Panc1 (cell line): ENCODE data around the gene CD55. TPM values are rescaled to one million over a fixed set of nuclear protein-coding genes. Genes with fewer than 3 reads are reported as not detected.
A peak's percentile ranks its signal among the peaks of the same experiment; 100 is the strongest.
"Not testable (repeated sequence)": the region's sequence is repeated elsewhere in the genome, so short reads cannot be mapped to it uniquely, and the experiment has no call there.

Experiments used
- ATAC-seq: fragments of 200-7000 bp; cut with Tn5 transposase; 2 replicates; pipeline ENCODE4 v1.9.1; 2020; ENCODE audit warnings: mild to moderate bottlenecking, moderate library complexity
- BruUV-seq: library from RNA; stranded (reverse); fragments of 400-500 nt; replicated peaks from 2 replicates; lab custom pipeline; 2021; lab: Mats Ljungman, UMichigan
- CTCF ChIA-PET: fragments of 300-600 bp; sonication (Branson Sonifier 250); formaldehyde crosslinking; loops from one replicate; lab custom pipeline; 2022; ENCODE audit warnings: antibody characterized with exemption; lab: Charles Lee
- POLR2A ChIA-PET: fragments of 300-600 bp; sonication (Branson Sonifier 250); formaldehyde crosslinking; loops from one replicate; lab custom pipeline; 2022; ENCODE audit warnings: antibody characterized with exemption; lab: Charles Lee
- DNase-seq: peaks from one replicate; pipeline ENCODE4 v3.0.0-alpha.2; 2010; ENCODE audit warnings: low read depth, low spot score
- H3K27ac ChIP-seq: 2 replicates; pipeline ENCODE4 v1.5.1; 2011; ENCODE audit warnings: mild to moderate bottlenecking, low read length, inconsistent platforms
- H3K27me3 ChIP-seq: fragments of 200-500 bp; sonication (Bioruptor generic); 2 replicates; pipeline ENCODE4 v1.6.0; 2014; ENCODE audit warnings: low read length, inconsistent platforms; ENCODE audit not compliant: control insufficient read depth, insufficient read depth
- H3K36me3 ChIP-seq: fragments of 200-500 bp; sonication (Bioruptor generic); 2 replicates; pipeline ENCODE4 v1.5.1; 2014; ENCODE audit warnings: inconsistent platforms, mild to moderate bottlenecking, low read length, moderate library complexity; ENCODE audit not compliant: control insufficient read depth, insufficient read depth
- H3K4me1 ChIP-seq: 2 replicates; pipeline ENCODE4 v1.5.1; 2011; ENCODE audit warnings: inconsistent platforms, mild to moderate bottlenecking, low read length, moderate library complexity; ENCODE audit not compliant: control insufficient read depth, insufficient read depth
- H3K4me3 ChIP-seq, 2 experiments: 2 replicates each; pipeline ENCODE4 v1.5.1; 2011 to 2012; ENCODE audit warnings: low read depth in 2 of 2, low read length in 2 of 2, mild to moderate bottlenecking in 2 of 2, inconsistent platforms in 1 of 2, moderate library complexity in 1 of 2
- H3K9me3 ChIP-seq: fragments of 200-500 bp; sonication (Bioruptor generic); 2 replicates; pipeline ENCODE4 v1.5.1; 2014; ENCODE audit warnings: low read depth, mild to moderate bottlenecking, inconsistent platforms, low read length, moderate library complexity; ENCODE audit not compliant: control insufficient read depth, insufficient read depth
- CTCF ChIP-seq: fragments of 450-650 bp; IDR thresholded peaks from 2 replicates; pipeline ENCODE4 v1.5.1; 2017; ENCODE audit warnings: mild to moderate bottlenecking
- POLR2AphosphoS5 ChIP-seq: IDR thresholded peaks from 2 replicates; pipeline ENCODE4 v1.6.1; 2012; ENCODE audit warnings: mild to moderate bottlenecking, low read depth, low read length, moderate library complexity
- REST ChIP-seq, 2 experiments: IDR thresholded peaks; 2 replicates each; pipeline ENCODE4 v1.6.1; 2011 to 2012; ENCODE audit warnings: low read depth in 2 of 2, control low read depth in 1 of 2, low read length in 1 of 2, mild to moderate bottlenecking in 1 of 2, moderate library complexity in 1 of 2; ENCODE audit not compliant: insufficient read depth in 1 of 2
- SIN3A ChIP-seq: IDR thresholded peaks from 2 replicates; pipeline ENCODE4 v1.6.1; 2012; ENCODE audit warnings: low read depth, mild to moderate bottlenecking, low read length, moderate library complexity, borderline replicate concordance; ENCODE audit not compliant: insufficient read depth
- TCF7L2 ChIP-seq: IDR thresholded peaks from 2 replicates; pipeline ENCODE4 v1.6.1; 2011; ENCODE audit warnings: mild to moderate bottlenecking, low read depth, low read length, inconsistent platforms
- in situ Hi-C: cut with HindIII; loops from 2 replicates; pipeline ENCODE4 v1.10.0; 2016; ENCODE audit warnings: low sequenced_read_pairs, low pct_unique_long_range_greater_than_20kb
- intact Hi-C: fragments of 100-400 bp; cut with micrococcal nuclease; formaldehyde crosslinking; loops from one replicate; pipeline ENCODE4 v1.10.0; 2022; ENCODE audit not compliant: unreplicated experiment
- total RNA-seq: library from RNA; stranded (reverse); gene quantifications from one replicate; pipeline ENCODE4 v1.2.1, GENCODE V29; 2021; ENCODE audit not compliant: unreplicated experiment

Gene CD55
- total RNA-seq, 1 experiment from 2014 or later = 12.1 TPM

GRCh38 chr1:207319199-207319598 lies 2.3 kb upstream of the CD55 start:
- no peaks in the 10 kb centered on the region for H3K27me3 ChIP-seq
- TF ChIP-seq REST (IDR thresholded peaks at IDR 0.05; ENCODE audit: insufficient read depth in 1 of 2, low read depth in 2 of 2, low read length in 1 of 2) (no peak), SIN3A (no peak), POLR2AphosphoS5 (no peak), TCF7L2 (no peak), CTCF (no peak)
- no peak for ATAC-seq
- no peaks in the 10 kb centered on the region; the same call in 1 of the 2 replicates for H3K4me1 ChIP-seq
- H3K27ac ChIP-seq = no peak overlapping the region
- BruUV-seq = no TSS peak
- intact Hi-C loops (no loop called here), in situ Hi-C loops (no loop called here)
- CTCF ChIA-PET = no interaction called here
- H3K4me3 ChIP-seq = no peak overlapping the region
- DNase-seq = no peak
- H3K36me3 ChIP-seq = no peaks in the 10 kb centered on the region; the same call in 1 of the 2 replicates
- H3K9me3 ChIP-seq = no peaks in the 10 kb centered on the region
- POLR2A ChIA-PET = no interaction called here

GRCh38 chr1:207320105-207320504 lies 1.4 kb upstream of the CD55 start:
- ATAC-seq, BruUV-seq, H3K27ac ChIP-seq, H3K9me3 ChIP-seq, H3K4me1 ChIP-seq, POLR2A ChIA-PET, intact Hi-C loops, H3K36me3 ChIP-seq, in situ Hi-C loops, DNase-seq, H3K27me3 ChIP-seq, CTCF ChIA-PET, H3K4me3 ChIP-seq: not testable (repeated sequence)

- DNase-seq (no peak), ATAC-seq (peak; percentile 63)
- H3K9me3 ChIP-seq = no peaks in the 10 kb centered on the region
- no peaks in the 10 kb centered on the region for H3K27me3 ChIP-seq
- H3K36me3 ChIP-seq = peaks cover 3% of the 10 kb centered on the region
- peak overlapping the region; percentile 68 to 80 for H3K4me3 ChIP-seq
- intact Hi-C loops = no loop called here
- POLR2A ChIA-PET = interaction anchor here (0.7 kb wide), 1 partner anchor 71 kb away, joined by 4 read pairs; no protein-coding TSS in a partner anchor
- BruUV-seq = no TSS peak
- TF ChIP-seq POLR2AphosphoS5 = no peak
- TF ChIP-seq TCF7L2 = no peak; the same call in 1 of the 2 replicates
- no peak for TF ChIP-seq REST (IDR thresholded peaks at IDR 0.05; ENCODE audit: insufficient read depth in 1 of 2, low read depth in 2 of 2, low read length in 1 of 2)
- TF ChIP-seq CTCF = no peak
- TF ChIP-seq SIN3A = no peak
- in situ Hi-C loops = no loop called here
- H3K4me1 ChIP-seq = no peaks in the 10 kb centered on the region; the same call in 1 of the 2 replicates
- CTCF ChIA-PET = no interaction called here
- peak overlapping the region; percentile 57; the same call in 1 of the 2 replicates for H3K27ac ChIP-seq
Measured at GRCh38 chr1:207321790-207322645, 540 bp downstream of the CD55 start.
